SK-N-MC (cell line): Measurements from ENCODE around the gene USP44.

Source experiments
- EZH2 ChIP-seq: fragments of 200-600 bp; sonication (generic); IDR thresholded peaks from one replicate; pipeline ENCODE4 v1.6.1; 2017; ENCODE audit warnings: antibody characterized with exemption
- POLR2AphosphoS5 ChIP-seq: IDR thresholded peaks from 2 replicates; pipeline ENCODE4 v1.6.1; 2012; ENCODE audit warnings: mild to moderate bottlenecking, low read depth, low read length, borderline replicate concordance

GRCh38 chr12:95549392-95550084 lies 1.7 kb downstream of the USP44 start:
- TF ChIP-seq POLR2AphosphoS5, result no peak
- no peak for TF ChIP-seq EZH2
